DOHH2 (cell line): ENCODE data around the gene INPP4B.

Experiments used
- H3F3A ChIP-seq: fragments of 200-600 bp; sonication (generic), shearing (Covaris generic); 2 replicates; pipeline ENCODE4 v1.6.0; 2016; ENCODE audit warnings: antibody characterized with exemption, mild to moderate bottlenecking; ENCODE audit not compliant: control insufficient read depth, insufficient read depth
- H3K27ac ChIP-seq: fragments of 200-600 bp; sonication (generic); 2 replicates; pipeline ENCODE4 v1.5.1; 2014; ENCODE audit warnings: low read depth, mild to moderate bottlenecking, low read length, moderate library complexity
- H3K27me3 ChIP-seq: fragments of 200-600 bp; sonication (generic); 2 replicates; pipeline ENCODE4 v1.6.1; 2014; ENCODE audit warnings: mild to moderate bottlenecking, low read length, mixed read lengths; ENCODE audit not compliant: control insufficient read depth
- H3K36me3 ChIP-seq: fragments of 200-600 bp; sonication (generic); 2 replicates; pipeline ENCODE4 v1.6.1; 2014; ENCODE audit warnings: mild to moderate bottlenecking, low read length, moderate library complexity, mixed read lengths; ENCODE audit not compliant: control insufficient read depth
- H3K4me1 ChIP-seq: fragments of 200-600 bp; sonication (generic); 2 replicates; pipeline ENCODE4 v1.6.1; 2014; ENCODE audit warnings: mild to moderate bottlenecking, low read length, mixed read lengths; ENCODE audit not compliant: control insufficient read depth
- H3K4me2 ChIP-seq: fragments of 200-600 bp; sonication (generic); 2 replicates; pipeline ENCODE4 v1.6.0; 2014; ENCODE audit warnings: mild to moderate bottlenecking, low read length, moderate library complexity
- H3K4me3 ChIP-seq: fragments of 200-600 bp; sonication (generic); 2 replicates; pipeline ENCODE4 v1.5.1; 2014; ENCODE audit warnings: mild to moderate bottlenecking, low read length, mixed read lengths
- H3K79me2 ChIP-seq: fragments of 200-600 bp; sonication (generic); 2 replicates; pipeline ENCODE4 v1.6.1; 2014; ENCODE audit warnings: mild to moderate bottlenecking, low read length, mixed read lengths; ENCODE audit not compliant: control insufficient read depth
- H3K9me2 ChIP-seq: fragments of 200-600 bp; sonication (generic); replicated peaks from 2 replicates; pipeline ENCODE4 v1.6.1; 2014; ENCODE audit warnings: mild to moderate bottlenecking, low read length, mixed read lengths; ENCODE audit not compliant: control insufficient read depth
- H3K9me3 ChIP-seq: fragments of 200-600 bp; sonication (generic); 2 replicates; pipeline ENCODE4 v1.6.1; 2014; ENCODE audit warnings: antibody characterized with exemption, low read length, mixed read lengths; ENCODE audit not compliant: control insufficient read depth, insufficient read depth
- H4K20me1 ChIP-seq: fragments of 200-600 bp; sonication (generic); 2 replicates; pipeline ENCODE4 v1.6.0; 2014; ENCODE audit warnings: low read depth, mild to moderate bottlenecking, antibody characterized with exemption, low read length, moderate library complexity; ENCODE audit not compliant: control insufficient read depth, insufficient read depth
- EZH2phosphoT487 ChIP-seq: fragments of 200-600 bp; sonication (generic); IDR thresholded peaks from 2 replicates; pipeline ENCODE4 v1.6.1; 2017; ENCODE audit warnings: borderline replicate concordance, mild to moderate bottlenecking, antibody characterized with exemption, low read length, moderate library complexity, mixed read lengths
- TF ChIP-seq, protein P1 (sequence below): fragments of 200-600 bp; sonication (generic); IDR thresholded peaks from one replicate; pipeline ENCODE4 v1.5.1; 2014; ENCODE audit warnings: antibody characterized with exemption, mild to moderate bottlenecking, low read depth, low read length; ENCODE audit not compliant: poor library complexity, severe bottlenecking

Gene INPP4B

DNA sequence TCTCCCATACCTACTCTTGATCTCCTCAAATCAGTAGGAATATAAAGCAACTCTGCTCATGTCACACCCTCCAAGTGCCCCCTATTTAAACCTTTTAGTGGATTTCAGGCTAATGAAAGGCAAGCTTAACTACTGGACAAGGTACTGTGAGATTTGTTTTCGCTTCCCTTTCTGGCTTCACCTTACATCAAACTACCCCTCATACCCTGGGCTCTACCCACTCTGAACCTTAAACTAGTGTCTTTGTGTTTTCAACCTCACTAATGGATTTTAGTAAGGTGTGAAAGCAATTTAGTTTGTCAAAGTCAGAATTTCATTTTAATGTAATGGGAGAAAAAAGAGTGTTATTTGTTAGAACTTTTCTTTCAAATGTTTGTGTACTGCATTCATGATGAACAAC lies 291.7 kb downstream of the INPP4B start:
- H4K20me1 ChIP-seq = no peaks in the 10 kb centered on the region
- no peaks in the 10 kb centered on the region for H3K9me2 ChIP-seq

DNA sequence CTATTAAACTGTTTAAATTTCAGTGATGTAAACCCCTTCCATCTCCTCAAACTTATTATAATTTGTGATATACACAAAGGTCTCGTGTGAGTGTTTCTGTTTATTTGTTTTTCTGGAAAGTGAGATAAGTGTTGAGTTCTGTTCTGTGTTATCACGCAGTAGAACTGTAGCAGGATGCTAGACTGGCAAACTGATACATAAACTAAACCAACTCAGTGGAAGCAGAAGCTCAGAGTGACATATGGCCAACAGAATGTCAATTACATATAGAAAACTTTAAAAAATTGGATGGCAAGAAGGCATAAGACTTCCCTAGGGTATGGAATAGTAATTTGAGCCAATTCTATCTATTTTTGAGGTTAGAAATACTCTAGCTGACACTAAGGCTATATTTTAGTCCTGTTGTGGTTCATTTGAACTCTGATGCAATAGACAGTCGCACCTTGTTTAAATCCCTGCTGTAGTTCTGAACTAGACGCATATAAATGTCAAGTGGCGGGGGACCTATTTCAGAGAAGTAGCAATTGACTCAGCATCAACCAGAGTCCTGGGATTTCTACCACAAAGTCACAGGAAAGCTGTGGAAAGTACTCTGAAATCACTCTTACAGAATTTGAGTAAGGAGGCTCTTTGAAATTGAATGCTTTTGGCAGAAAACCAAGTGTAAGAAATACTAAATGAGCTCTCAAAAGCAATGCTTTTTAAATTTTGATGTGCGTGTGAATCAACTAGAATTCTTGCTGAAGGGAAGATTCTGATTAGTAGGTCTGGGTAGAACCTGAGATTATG lies 294.4 kb downstream of the INPP4B start:
- Histone ChIP-seq H3K4me3 (no peak overlapping the region), H3K9me3 (no peaks in the 10 kb centered on the region), H3K27ac (no peak overlapping the region), H3K4me1 (no peaks in the 10 kb centered on the region), H4K20me1 (no peaks in the 10 kb centered on the region), H3F3A (no peaks in the 10 kb centered on the region), H3K36me3 (no peaks in the 10 kb centered on the region), H3K4me2 (no peak overlapping the region), H3K79me2 (no peaks in the 10 kb centered on the region), H3K9me2 (no peaks in the 10 kb centered on the region), H3K27me3 (no peaks in the 10 kb centered on the region)
- TF ChIP-seq EZH2phosphoT487 = no peak
- TF ChIP-seq, protein P1, sequence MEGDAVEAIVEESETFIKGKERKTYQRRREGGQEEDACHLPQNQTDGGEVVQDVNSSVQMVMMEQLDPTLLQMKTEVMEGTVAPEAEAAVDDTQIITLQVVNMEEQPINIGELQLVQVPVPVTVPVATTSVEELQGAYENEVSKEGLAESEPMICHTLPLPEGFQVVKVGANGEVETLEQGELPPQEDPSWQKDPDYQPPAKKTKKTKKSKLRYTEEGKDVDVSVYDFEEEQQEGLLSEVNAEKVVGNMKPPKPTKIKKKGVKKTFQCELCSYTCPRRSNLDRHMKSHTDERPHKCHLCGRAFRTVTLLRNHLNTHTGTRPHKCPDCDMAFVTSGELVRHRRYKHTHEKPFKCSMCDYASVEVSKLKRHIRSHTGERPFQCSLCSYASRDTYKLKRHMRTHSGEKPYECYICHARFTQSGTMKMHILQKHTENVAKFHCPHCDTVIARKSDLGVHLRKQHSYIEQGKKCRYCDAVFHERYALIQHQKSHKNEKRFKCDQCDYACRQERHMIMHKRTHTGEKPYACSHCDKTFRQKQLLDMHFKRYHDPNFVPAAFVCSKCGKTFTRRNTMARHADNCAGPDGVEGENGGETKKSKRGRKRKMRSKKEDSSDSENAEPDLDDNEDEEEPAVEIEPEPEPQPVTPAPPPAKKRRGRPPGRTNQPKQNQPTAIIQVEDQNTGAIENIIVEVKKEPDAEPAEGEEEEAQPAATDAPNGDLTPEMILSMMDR = no peak

More for the DNA sequence above, 291.7 kb downstream of the INPP4B start:
- Histone ChIP-seq H3K27me3 (no peaks in the 10 kb centered on the region), H3K36me3 (no peaks in the 10 kb centered on the region), H3K4me1 (no peaks in the 10 kb centered on the region), H3K9me3 (no peaks in the 10 kb centered on the region), H3F3A (no peaks in the 10 kb centered on the region), H3K4me2 (no peak overlapping the region), H3K79me2 (no peaks in the 10 kb centered on the region), H3K4me3 (no peak overlapping the region), H3K27ac (no peak overlapping the region)
- TF ChIP-seq, protein P1 = no peak
- TF ChIP-seq EZH2phosphoT487 = no peak

DNA sequence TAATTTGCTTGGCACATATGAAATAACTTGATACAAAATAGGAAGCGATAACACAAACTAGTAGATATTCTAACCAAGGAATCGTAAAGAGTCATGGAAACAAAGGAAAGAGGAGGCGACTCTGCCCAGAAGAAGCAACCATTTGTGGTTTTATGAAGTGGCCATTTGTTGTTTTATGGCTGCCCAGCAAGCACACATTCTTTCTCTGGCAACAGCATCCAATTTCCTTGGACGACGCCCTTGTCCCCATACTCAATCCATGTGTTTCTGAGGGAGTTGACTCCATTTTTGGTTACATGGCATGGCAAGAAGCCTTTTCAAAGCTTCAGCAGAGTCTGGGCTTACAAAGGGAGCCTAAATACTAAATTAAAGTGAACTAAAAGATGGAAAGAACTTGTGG lies 295.1 kb downstream of the INPP4B start:
- no peaks in the 10 kb centered on the region for H3F3A ChIP-seq
- no peak for TF ChIP-seq EZH2phosphoT487
- TF ChIP-seq, protein P1 = no peak
- no peaks in the 10 kb centered on the region for H3K27me3 ChIP-seq
- no peaks in the 10 kb centered on the region for H3K4me1 ChIP-seq
- no peak overlapping the region for H3K4me2 ChIP-seq
- H4K20me1 ChIP-seq = no peaks in the 10 kb centered on the region
- no peaks in the 10 kb centered on the region for H3K79me2 ChIP-seq
- no peak overlapping the region for H3K4me3 ChIP-seq
- no peaks in the 10 kb centered on the region for H3K9me3 ChIP-seq
- H3K9me2 ChIP-seq = no peaks in the 10 kb centered on the region
- no peaks in the 10 kb centered on the region for H3K36me3 ChIP-seq
- H3K27ac ChIP-seq = no peak overlapping the region
